ENCODE results near the gene C16orf87.

The C16orf87 gene

DNA sequence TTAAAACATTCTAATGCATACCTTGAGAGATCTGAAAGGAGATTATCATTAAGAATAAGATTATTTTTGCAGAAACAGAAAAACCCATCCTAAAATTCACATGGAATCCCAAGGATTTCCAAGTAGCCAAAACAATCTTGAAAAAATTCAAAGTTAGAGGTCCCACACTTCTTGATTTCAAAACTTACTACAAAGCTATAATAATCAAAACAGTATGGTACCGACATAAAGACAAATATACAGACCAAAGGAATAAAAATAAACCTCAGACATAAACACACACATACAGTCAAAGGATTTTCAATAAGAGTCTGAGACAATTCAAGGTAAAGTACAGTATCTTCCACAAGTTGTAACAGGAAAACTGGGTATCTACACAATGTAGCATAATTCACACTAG is 16.2 kb downstream of the C16orf87 start:
- no peak for DNase-seq (ENCODE audit: low read depth in 2 of 2)
- H3K4me3 ChIP-seq (replicated peaks in 1 of 2; ENCODE audit: low read depth in 2 of 2, low read length in 2 of 2): no peak overlapping the region
- TF ChIP-seq, protein P1, sequence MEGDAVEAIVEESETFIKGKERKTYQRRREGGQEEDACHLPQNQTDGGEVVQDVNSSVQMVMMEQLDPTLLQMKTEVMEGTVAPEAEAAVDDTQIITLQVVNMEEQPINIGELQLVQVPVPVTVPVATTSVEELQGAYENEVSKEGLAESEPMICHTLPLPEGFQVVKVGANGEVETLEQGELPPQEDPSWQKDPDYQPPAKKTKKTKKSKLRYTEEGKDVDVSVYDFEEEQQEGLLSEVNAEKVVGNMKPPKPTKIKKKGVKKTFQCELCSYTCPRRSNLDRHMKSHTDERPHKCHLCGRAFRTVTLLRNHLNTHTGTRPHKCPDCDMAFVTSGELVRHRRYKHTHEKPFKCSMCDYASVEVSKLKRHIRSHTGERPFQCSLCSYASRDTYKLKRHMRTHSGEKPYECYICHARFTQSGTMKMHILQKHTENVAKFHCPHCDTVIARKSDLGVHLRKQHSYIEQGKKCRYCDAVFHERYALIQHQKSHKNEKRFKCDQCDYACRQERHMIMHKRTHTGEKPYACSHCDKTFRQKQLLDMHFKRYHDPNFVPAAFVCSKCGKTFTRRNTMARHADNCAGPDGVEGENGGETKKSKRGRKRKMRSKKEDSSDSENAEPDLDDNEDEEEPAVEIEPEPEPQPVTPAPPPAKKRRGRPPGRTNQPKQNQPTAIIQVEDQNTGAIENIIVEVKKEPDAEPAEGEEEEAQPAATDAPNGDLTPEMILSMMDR (IDR thresholded peaks at IDR 0.05; ENCODE audit: low read depth, low read length): no peak

DNA sequence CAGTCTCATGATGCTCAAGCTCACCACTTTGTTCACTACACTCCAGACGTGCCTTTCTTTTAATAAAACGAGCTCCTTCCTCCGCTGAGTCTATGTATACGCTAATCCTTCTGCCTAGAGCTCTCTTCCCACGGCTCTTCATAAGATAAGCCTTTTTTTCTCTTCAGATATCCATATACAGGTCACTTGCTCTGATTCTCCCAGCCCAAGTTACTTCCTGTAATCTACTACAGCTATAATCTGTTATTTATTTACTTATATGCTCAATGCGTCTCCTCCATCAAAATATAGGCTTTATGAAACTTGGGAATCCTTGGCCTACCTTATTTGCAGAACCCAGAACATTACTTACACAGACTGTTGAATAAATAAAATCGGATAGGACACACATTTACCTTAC is 17.4 kb downstream of the C16orf87 start:
- no peak overlapping the region for H3K4me3 ChIP-seq (replicated peaks in 1 of 2; ENCODE audit: low read depth in 2 of 2, low read length in 2 of 2)
- TF ChIP-seq, protein P1 (IDR thresholded peaks at IDR 0.05; ENCODE audit: low read depth, low read length): no peak
- DNase-seq (ENCODE audit: low read depth in 2 of 2): no peak

DNA sequence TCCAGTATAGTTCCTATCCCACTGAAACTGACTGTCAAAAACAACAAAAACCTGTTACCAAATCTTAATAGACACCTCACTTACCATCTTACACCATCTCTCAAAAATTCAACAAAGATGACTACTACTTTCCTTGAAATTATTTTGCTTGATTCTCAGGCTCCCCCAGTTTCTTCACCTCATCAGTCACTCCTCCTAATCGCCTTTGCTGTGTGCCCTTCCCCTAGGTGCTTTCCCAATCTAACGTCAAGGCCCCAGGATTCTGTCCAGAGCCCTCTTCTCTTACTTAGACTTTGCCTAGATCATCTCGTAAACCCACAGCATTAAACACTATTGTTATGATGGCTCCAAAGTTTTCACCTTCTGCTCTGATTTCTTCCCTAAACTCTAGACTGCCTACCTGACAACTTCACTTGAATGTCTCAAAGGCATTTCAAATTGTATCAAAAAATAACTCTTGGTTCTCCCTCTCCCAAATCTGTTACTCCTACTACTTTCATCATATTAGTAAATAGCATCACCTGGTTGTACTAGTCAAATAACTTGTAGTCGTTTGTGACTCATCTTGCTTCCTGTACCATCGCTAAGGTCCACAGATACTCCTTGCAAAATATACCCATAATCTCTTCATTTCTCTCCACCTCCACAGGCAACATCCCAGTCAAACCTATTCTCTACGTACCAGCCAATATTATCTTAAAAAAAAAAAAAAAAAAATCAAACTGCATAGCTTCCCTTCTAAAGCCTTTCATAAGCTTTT is 18.0 kb downstream of the C16orf87 start:
- DNase-seq (ENCODE audit: low read depth in 2 of 2): peak in 1 of 2 donors; percentile 15
- H3K4me3 ChIP-seq (replicated peaks in 1 of 2; ENCODE audit: low read depth in 2 of 2, low read length in 2 of 2): no peak overlapping the region
- TF ChIP-seq, protein P1 (IDR thresholded peaks at IDR 0.05; ENCODE audit: low read depth, low read length): no peak

DNA sequence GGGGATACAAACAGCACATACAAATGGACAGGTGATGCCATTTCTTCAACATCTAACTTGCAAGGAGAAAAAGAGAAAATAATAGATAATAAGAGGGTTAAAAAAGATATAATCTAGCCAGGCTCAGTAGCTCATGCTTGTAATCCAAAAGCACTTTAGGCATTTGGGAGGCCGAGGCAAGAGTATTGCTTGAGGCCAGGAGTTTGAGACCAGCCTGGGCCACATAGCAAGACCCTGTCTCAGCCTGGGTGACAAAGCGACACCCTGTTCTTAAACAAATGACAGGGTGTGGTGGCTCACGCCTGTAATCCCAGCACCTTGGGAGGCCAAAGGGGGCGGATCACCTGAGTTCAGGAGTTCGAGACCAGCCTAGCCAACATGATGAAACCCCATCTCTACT is 19.3 kb downstream of the C16orf87 start:
- TF ChIP-seq, protein P1 (IDR thresholded peaks at IDR 0.05; ENCODE audit: low read depth, low read length): no peak
- no peak for DNase-seq (ENCODE audit: low read depth in 2 of 2)
- H3K4me3 ChIP-seq (replicated peaks in 1 of 2; ENCODE audit: low read depth in 2 of 2, low read length in 2 of 2): no peak overlapping the region

DNA sequence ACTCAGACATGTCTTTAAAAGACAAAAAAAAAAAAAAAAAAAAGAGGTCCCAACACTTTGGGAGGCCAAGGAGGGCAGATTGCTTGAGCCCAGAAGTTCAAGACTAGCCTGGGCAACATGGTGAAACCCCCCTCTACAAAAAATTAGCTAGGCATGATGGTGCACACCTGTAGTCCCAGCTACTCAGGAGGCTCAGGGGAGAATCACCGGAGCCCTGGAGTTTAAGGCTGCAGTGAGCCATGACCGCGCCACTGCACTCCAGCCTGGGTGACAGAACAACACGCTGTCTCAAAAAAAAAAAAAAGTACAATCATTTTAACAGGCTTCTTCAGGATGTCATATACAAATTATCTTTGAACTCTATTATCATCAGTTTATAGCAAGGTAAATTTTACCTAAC is 22.0 kb downstream of the C16orf87 start:
- DNase-seq (ENCODE audit: low read depth in 2 of 2): no peak
- no peak overlapping the region for H3K4me3 ChIP-seq (replicated peaks in 1 of 2; ENCODE audit: low read depth in 2 of 2, low read length in 2 of 2)
- TF ChIP-seq, protein P1 (IDR thresholded peaks at IDR 0.05; ENCODE audit: low read depth, low read length): no peak

DNA sequence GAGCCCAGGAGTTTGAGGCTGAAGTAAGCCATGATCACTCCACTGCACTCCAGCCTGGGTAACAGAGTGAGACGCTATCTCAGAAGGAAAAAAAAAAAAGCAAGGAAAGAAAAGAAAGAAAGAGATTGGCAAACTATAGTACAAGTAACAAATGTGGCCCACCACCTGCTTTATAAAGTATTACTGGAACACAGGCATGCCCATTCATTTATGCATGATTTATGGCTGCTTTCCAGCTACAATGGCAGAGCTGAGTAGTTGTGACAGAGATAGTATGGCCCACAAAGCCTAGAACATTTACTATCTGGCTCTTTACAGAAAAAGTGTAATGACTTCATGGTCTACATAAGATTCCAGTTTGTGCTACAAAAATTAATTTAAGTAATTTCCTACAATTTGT is 23.6 kb downstream of the C16orf87 start:
- no peak for DNase-seq (ENCODE audit: low read depth in 2 of 2)
- no peak overlapping the region for H3K4me3 ChIP-seq (replicated peaks in 1 of 2; ENCODE audit: low read depth in 2 of 2, low read length in 2 of 2)
- TF ChIP-seq, protein P1 (IDR thresholded peaks at IDR 0.05; ENCODE audit: low read depth, low read length): no peak

DNA sequence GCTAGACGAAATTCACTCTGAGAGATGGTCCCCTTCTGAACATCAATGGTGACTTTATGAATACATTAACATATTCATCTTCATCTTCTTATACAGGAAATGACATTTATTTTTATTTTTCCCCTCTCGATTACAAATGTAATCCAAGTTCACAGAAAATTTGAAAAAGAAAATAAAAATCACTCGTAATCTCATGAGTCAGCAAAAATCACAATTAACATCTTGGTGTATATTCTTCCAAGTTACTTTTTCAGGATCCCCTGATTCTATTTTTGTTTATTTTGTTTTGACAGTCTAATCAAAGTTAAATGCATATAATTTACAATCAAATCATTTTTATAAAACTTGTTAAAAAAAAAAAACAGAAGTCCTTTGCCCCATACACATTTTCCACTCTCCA is 27.6 kb downstream of the C16orf87 start:
- TF ChIP-seq, protein P1 (IDR thresholded peaks at IDR 0.05; ENCODE audit: low read depth, low read length): no peak
- no peak overlapping the region for H3K4me3 ChIP-seq (replicated peaks in 1 of 2; ENCODE audit: low read depth in 2 of 2, low read length in 2 of 2)
- no peak for DNase-seq (ENCODE audit: low read depth in 2 of 2)

Measured in cardiac fibroblast (primary cell).